HG03196 (cell line): ENCODE results near the gene ADGRB3.

Experiments used
- ATAC-seq: cut with Tn5 transposase; IDR thresholded peaks from one replicate; pipeline ENCODE4 v1.9.1; 2021; ENCODE audit not compliant: unreplicated experiment

Gene ADGRB3

GRCh38 chr6:69294862-69295261 is 659.8 kb downstream of the ADGRB3 start:
- ATAC-seq = no peak

GRCh38 chr6:69303382-69303781 is 668.3 kb downstream of the ADGRB3 start:
- ATAC-seq = no peak

- no peak for ATAC-seq
Measured at GRCh38 chr6:69305456-69305855, 670.4 kb downstream of the ADGRB3 start.

GRCh38 chr6:69308584-69308983 is 673.5 kb downstream of the ADGRB3 start:
- no peak for ATAC-seq

GRCh38 chr6:69311888-69312287 is 676.8 kb downstream of the ADGRB3 start:
- ATAC-seq = no peak

- no peak for ATAC-seq
Measured at GRCh38 chr6:69314001-69314400, 678.9 kb downstream of the ADGRB3 start.

- ATAC-seq = no peak
Measured at GRCh38 chr6:69314531-69314930, 679.4 kb downstream of the ADGRB3 start.

- no peak for ATAC-seq
Measured at GRCh38 chr6:69331886-69332285, 696.8 kb downstream of the ADGRB3 start.

GRCh38 chr6:69337311-69337710 is 702.2 kb downstream of the ADGRB3 start:
- ATAC-seq = no peak

- ATAC-seq = no peak
Measured at GRCh38 chr6:69338431-69339162, 703.5 kb downstream of the ADGRB3 start.

- ATAC-seq = no peak
Measured at GRCh38 chr6:69339163-69339550, 704.1 kb downstream of the ADGRB3 start.

- no peak for ATAC-seq
Measured at GRCh38 chr6:69340196-69340595, 705.1 kb downstream of the ADGRB3 start.

- ATAC-seq = no peak
Measured at GRCh38 chr6:69343851-69344250, 708.8 kb downstream of the ADGRB3 start.

GRCh38 chr6:69349771-69350170 is 714.7 kb downstream of the ADGRB3 start:
- no peak for ATAC-seq

- ATAC-seq = no peak
Measured at GRCh38 chr6:69362209-69362608, 727.1 kb downstream of the ADGRB3 start.

- no peak for ATAC-seq
Measured at GRCh38 chr6:69366831-69367230, 731.7 kb downstream of the ADGRB3 start.

- ATAC-seq = no peak
Measured at GRCh38 chr6:69368613-69369012, 733.5 kb downstream of the ADGRB3 start.

GRCh38 chr6:69370763-69371162 is 735.7 kb downstream of the ADGRB3 start:
- no peak for ATAC-seq

GRCh38 chr6:69378326-69378725 is 743.2 kb downstream of the ADGRB3 start:
- no peak for ATAC-seq

- ATAC-seq = no peak
Measured at GRCh38 chr6:69379518-69379917, 744.4 kb downstream of the ADGRB3 start.

GRCh38 chr6:69383627-69384026 is 748.5 kb downstream of the ADGRB3 start:
- ATAC-seq = no peak

GRCh38 chr6:69386426-69386825 is 751.3 kb downstream of the ADGRB3 start:
- no peak for ATAC-seq

- ATAC-seq = no peak
Measured at GRCh38 chr6:69390125-69390524, 755.0 kb downstream of the ADGRB3 start.
